ENCODE data around the gene SRSF3.
A peak's percentile ranks its signal among the peaks of the same experiment; 100 is the strongest.
"Not testable (repeated sequence)": the region's sequence is repeated elsewhere in the genome, so short reads cannot be mapped to it uniquely, and the experiment has no call there.

The SRSF3 gene

DNA sequence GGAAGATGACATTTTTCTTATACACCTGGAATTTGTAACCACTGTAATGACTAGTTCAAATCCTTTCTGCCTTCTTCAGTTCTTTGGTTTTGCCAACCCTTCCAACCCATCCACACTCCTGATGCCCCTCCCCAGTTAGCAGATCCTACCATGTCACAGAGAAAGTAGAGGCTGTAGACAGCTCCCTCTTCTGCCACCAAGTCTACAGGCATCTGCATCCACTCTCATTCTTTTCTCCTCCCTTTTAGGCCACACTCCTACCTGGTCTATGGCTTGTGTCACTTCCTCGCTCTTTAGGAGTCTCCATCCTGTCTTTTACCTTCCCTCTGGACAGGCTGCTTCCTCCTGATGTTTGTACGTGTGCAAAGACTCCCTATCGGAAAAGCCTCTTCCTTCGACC is 33.3 kb upstream of the SRSF3 start:
- no peak overlapping the region for H3K4me3 ChIP-seq (ENCODE audit: low read depth in 1 of 2, low read length in 2 of 2)
- H3K9ac ChIP-seq (ENCODE audit: low read length) = no peak overlapping the region
- no peak overlapping the region for H3K27ac ChIP-seq (ENCODE audit: low read depth, low read length)
- H3K4me1 ChIP-seq (ENCODE audit: insufficient read depth, low read length) = no peaks in the 10 kb centered on the region
- no peaks in the 10 kb centered on the region for H3K9me3 ChIP-seq (ENCODE audit: low read length)
- H3K36me3 ChIP-seq (ENCODE audit: insufficient read depth, low read length) = no peaks in the 10 kb centered on the region
- no peaks in the 10 kb centered on the region for H3K27me3 ChIP-seq (ENCODE audit: control insufficient read depth in 1 of 2, insufficient read depth in 2 of 2, low read length in 2 of 2)

DNA sequence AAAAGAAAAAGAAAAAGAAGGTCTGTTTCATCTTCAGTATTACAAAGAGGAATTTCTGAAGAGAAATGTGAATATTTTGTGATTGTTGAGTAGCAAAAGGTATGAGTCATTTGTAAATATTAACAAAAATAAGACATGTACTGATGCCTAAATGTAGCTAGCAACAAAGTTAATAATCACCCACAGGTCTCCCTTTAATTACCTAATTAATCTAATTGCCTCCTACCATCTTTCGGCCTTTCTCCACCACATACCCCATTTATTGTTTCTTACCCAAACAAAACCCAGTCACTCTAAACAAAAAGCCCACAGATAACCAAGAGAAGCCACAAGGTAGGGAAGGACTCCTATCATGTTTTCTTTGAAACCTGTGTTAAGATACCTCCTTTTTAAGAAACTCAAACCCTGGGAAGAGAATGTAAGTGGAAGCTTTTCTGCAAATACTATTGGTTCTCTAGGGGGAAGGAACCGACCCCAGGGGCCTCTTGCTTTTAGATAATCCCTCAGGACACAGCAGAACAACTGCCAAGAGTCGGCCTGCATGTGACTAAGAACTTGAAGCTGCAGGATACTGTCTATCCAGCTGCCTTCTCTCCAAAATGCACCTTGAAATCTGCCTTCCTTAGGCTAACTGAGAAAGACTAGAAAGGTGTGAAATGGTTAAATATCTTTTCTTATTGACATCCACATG is 30.8 kb upstream of the SRSF3 start:
- H3K9ac ChIP-seq (ENCODE audit: low read length) = no peak overlapping the region
- H3K27ac ChIP-seq (ENCODE audit: low read depth, low read length) = no peak overlapping the region
- H3K4me3 ChIP-seq (ENCODE audit: low read depth in 1 of 2, low read length in 2 of 2) = no peak overlapping the region
- H3K27me3 ChIP-seq (ENCODE audit: control insufficient read depth in 1 of 2, insufficient read depth in 2 of 2, low read length in 2 of 2) = no peaks in the 10 kb centered on the region
- H3K4me1 ChIP-seq (ENCODE audit: insufficient read depth, low read length) = no peaks in the 10 kb centered on the region
- H3K36me3 ChIP-seq (ENCODE audit: insufficient read depth, low read length) = no peaks in the 10 kb centered on the region
- H3K9me3 ChIP-seq (ENCODE audit: low read length) = no peaks in the 10 kb centered on the region

DNA sequence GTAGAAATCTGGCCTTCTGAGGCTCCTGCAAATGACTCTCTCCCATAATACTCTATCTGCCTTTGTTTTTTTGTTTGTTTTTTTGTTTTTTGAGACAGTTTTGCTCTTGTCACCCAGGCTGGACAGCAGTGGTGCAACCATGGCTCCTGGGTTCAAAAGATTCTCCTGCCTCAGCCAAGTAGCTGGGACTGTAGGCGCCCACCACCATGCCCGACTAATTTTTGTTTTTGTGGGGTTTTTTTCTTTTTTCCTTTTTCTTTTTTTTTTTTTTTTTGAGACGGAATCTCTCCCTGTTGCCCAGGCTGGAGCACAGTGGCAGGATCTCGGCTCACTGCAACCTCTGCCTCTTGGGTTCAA is 30.3 kb upstream of the SRSF3 start:
- H3K9me3 ChIP-seq (ENCODE audit: low read length) = no peaks in the 10 kb centered on the region
- no peak overlapping the region for H3K27ac ChIP-seq (ENCODE audit: low read depth, low read length)
- H3K4me3 ChIP-seq (ENCODE audit: low read depth in 1 of 2, low read length in 2 of 2) = no peak overlapping the region

DNA sequence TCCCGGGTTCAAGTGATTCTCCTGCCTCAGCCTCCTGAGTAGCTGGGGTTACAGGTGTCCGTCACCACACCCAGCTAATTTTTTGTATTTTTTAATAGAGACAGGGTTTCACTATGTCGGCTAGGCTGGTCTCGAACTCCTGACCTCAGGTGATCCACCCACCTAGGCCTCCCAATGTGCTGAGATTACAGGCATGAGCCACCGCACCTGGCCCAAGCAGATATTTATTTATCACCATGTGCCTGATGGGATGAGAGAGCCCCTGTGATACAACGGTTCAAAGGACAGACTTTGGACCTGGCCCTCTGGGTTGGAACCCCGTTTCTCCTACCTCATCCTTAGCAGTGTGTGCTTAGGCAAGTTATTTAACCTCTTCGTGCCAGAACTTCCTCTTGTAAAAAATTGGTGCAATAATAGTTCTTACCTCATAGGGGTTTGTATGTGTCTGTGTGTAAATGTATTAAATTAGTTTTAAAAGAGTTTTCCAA is 27.7 kb upstream of the SRSF3 start:
- Histone ChIP-seq H3K27ac (ENCODE audit: low read depth, low read length) (no peak overlapping the region), H3K27me3 (ENCODE audit: control insufficient read depth in 1 of 2, insufficient read depth in 2 of 2, low read length in 2 of 2) (no peaks in the 10 kb centered on the region), H3K9me3 (ENCODE audit: low read length) (no peaks in the 10 kb centered on the region), H3K4me3 (ENCODE audit: low read depth in 1 of 2, low read length in 2 of 2) (no peak overlapping the region), H3K9ac (ENCODE audit: low read length) (no peak overlapping the region), H3K4me1 (ENCODE audit: insufficient read depth, low read length) (no peaks in the 10 kb centered on the region), H3K36me3 (ENCODE audit: insufficient read depth, low read length) (no peaks in the 10 kb centered on the region)

More for the DNA sequence above, 30.3 kb upstream of the SRSF3 start:
- Histone ChIP-seq H3K4me1 (ENCODE audit: insufficient read depth, low read length) (no peaks in the 10 kb centered on the region), H3K36me3 (ENCODE audit: insufficient read depth, low read length) (no peaks in the 10 kb centered on the region), H3K27me3 (ENCODE audit: control insufficient read depth in 1 of 2, insufficient read depth in 2 of 2, low read length in 2 of 2) (no peaks in the 10 kb centered on the region), H3K9ac (ENCODE audit: low read length) (no peak overlapping the region)

DNA sequence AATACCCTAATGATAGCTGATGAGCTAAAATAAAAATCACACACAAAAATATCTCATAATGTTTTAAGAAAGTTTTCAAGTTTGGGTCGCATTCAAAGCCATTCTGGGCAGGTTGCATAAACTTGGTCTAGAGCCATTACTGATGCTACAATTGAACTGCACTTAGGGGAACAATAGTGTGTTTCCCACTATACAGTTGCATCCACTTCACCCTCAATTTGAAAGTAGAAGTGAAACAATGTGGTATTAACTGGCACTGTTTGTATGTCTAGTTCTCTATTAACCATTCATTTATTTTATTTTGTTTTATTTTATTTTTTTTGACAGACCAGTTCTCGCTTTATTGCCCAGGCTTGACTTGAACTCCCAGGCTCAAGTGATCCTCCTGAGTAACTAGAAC is 23.9 kb upstream of the SRSF3 start:
- Histone ChIP-seq H3K9me3 (ENCODE audit: low read length) (no peaks in the 10 kb centered on the region), H3K27ac (ENCODE audit: low read depth, low read length) (no peak overlapping the region), H3K4me1 (ENCODE audit: insufficient read depth, low read length) (no peaks in the 10 kb centered on the region), H3K27me3 (ENCODE audit: control insufficient read depth in 1 of 2, insufficient read depth in 2 of 2, low read length in 2 of 2) (no peaks in the 10 kb centered on the region), H3K4me3 (ENCODE audit: low read depth in 1 of 2, low read length in 2 of 2) (no peak overlapping the region), H3K36me3 (ENCODE audit: insufficient read depth, low read length) (no peaks in the 10 kb centered on the region), H3K9ac (ENCODE audit: low read length) (no peak overlapping the region)

DNA sequence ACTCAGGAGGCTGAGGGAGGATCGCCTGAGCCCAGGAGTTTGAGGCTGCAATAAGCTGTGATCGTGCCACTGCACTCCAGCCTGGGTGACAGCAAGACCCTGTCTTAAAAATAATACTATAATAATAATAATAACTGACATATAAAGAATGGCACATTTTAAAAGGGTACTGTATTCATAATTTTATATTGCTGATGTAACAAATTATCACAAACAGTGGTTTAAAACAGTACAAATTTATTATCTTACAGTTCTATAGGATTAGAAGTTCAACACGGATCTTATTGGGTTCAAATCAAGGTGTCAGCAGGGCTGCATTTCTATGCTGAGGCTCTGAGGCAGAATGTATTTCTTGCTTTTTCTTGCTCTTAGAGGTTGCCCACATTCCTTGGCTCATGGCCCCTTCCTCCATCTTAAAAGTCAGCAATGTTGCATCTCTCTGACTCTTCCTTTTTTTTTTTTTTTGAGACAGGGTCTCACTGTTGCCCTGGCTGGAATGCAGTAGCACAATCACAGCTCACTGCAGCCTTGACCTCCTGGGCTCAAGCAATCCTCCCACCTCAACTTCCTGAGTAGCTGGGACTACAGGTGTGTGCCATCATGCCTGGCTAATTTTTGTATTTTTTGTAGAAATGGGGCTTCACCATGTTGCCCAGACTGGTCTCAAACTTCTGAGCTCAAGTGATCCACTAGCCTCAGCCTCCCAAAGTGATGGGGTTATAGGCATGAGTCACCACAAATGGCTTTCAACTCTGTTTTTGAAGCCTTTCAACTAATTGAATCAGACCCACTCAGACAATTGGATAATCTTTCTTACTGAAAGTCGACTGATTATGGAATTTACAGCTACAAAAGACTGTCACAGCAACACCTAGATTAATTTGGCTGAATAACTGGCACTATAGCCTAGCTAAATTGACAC is 22.8 kb upstream of the SRSF3 start:
- no peaks in the 10 kb centered on the region for H3K27me3 ChIP-seq (ENCODE audit: control insufficient read depth in 1 of 2, insufficient read depth in 2 of 2, low read length in 2 of 2)
- no peaks in the 10 kb centered on the region for H3K36me3 ChIP-seq (ENCODE audit: insufficient read depth, low read length)
- no peak overlapping the region for H3K9ac ChIP-seq (ENCODE audit: low read length)
- H3K4me1 ChIP-seq (ENCODE audit: insufficient read depth, low read length) = no peaks in the 10 kb centered on the region
- no peaks in the 10 kb centered on the region for H3K9me3 ChIP-seq (ENCODE audit: low read length)
- H3K4me3 ChIP-seq (ENCODE audit: low read depth in 1 of 2, low read length in 2 of 2) = no peak overlapping the region
- H3K27ac ChIP-seq (ENCODE audit: low read depth, low read length) = no peak overlapping the region

DNA sequence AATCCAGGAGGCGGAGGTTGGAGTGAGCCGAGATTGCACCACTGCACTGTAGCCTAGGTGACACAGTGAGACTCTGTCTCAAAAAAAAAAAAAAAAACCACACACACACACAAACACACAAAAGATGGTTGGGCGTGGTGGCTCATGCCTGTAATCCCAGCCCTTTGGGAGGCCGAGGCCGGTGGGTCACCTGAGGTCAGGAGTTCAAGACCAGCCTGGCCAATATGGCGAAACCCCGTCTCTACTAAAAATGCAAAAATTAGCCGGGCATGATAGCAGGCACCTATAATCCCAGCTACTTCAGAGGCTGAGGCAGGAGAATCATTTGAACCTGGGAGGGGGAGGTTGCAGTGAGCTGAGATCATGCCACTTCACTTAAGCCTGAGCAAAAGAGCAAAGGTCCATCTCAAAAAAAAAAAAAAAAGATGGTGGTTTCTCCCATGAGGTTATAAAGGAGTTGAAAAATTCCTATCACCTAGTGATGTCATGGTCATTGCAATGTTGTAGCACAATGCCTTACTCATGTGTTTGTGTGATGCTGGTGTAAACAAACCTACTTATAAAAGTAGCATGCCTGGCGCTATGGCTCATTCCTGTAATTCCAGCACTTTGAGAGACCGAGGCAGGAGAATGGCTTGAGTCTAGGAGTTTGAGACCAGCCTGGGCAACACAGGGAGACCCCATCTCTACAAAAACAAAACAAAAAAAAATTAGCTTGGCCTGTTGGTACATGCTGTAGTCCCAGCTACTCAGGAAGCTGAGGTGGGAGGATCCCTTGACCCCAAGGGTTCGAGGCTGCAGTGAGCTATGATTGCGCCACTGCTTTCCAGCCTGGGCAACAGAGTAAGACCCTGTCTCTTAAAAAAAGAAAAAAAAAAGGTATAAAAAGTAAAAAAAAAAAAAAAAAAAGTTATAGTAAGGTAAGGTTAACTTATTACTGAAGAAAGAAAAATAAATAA is 21.5 kb upstream of the SRSF3 start:
- not testable (repeated sequence) for H3K27me3 ChIP-seq (ENCODE audit: control insufficient read depth in 1 of 2, insufficient read depth in 2 of 2, low read length in 2 of 2); H3K9ac ChIP-seq (ENCODE audit: low read length); H3K4me3 ChIP-seq (ENCODE audit: low read depth in 1 of 2, low read length in 2 of 2); H3K36me3 ChIP-seq (ENCODE audit: insufficient read depth, low read length); H3K4me1 ChIP-seq (ENCODE audit: insufficient read depth, low read length); H3K27ac ChIP-seq (ENCODE audit: low read depth, low read length); H3K9me3 ChIP-seq (ENCODE audit: low read length)

DNA sequence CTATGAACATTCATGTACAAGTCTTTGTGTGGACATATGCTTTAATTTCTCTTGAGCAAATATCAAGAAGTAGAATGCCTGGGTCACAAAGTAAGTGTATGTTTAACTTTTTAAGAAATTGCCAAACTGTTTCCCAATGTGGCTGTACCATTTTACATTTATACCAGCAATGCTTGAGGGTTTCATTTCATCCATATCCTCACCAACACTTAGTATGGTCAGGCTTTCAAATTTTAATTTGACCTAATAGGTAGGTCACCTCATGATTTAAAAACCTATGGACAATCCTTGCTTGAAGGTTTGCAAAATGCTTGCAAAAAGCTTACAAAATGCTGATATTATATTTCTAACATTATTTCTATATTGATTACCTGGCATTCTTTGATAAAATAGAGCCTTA is 19.5 kb upstream of the SRSF3 start:
- no peak overlapping the region for H3K9ac ChIP-seq (ENCODE audit: low read length)
- H3K4me3 ChIP-seq (ENCODE audit: low read depth in 1 of 2, low read length in 2 of 2) = no peak overlapping the region
- no peaks in the 10 kb centered on the region for H3K36me3 ChIP-seq (ENCODE audit: insufficient read depth, low read length)
- no peaks in the 10 kb centered on the region for H3K27me3 ChIP-seq (ENCODE audit: control insufficient read depth in 1 of 2, insufficient read depth in 2 of 2, low read length in 2 of 2)
- peaks cover 20% of the 10 kb centered on the region for H3K4me1 ChIP-seq (ENCODE audit: insufficient read depth, low read length)
- H3K9me3 ChIP-seq (ENCODE audit: low read length) = no peaks in the 10 kb centered on the region
- H3K27ac ChIP-seq (ENCODE audit: low read depth, low read length) = no peak overlapping the region

DNA sequence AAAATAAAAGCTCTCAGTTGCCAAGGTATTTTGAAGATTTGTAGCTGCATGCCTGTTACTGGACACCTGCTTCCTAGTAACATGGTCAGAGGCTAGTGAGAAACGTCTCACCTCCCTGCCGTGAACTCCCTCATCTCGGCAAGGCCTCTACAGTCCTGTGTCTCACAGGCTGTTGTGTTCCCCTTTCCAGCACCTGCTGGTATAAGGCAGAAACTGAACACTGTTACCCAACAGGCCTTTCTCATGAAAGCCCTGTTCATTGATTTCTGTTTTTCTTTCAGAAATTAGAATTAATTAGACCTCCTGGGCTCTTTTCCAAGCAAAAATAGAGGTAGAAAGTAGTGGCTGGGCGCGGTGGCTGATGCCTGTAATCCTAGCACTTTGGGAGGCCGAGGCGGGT is 17.6 kb upstream of the SRSF3 start:
- Histone ChIP-seq H3K9me3 (ENCODE audit: low read length) (no peaks in the 10 kb centered on the region), H3K36me3 (ENCODE audit: insufficient read depth, low read length) (no peaks in the 10 kb centered on the region), H3K27ac (ENCODE audit: low read depth, low read length) (no peak overlapping the region)

DNA sequence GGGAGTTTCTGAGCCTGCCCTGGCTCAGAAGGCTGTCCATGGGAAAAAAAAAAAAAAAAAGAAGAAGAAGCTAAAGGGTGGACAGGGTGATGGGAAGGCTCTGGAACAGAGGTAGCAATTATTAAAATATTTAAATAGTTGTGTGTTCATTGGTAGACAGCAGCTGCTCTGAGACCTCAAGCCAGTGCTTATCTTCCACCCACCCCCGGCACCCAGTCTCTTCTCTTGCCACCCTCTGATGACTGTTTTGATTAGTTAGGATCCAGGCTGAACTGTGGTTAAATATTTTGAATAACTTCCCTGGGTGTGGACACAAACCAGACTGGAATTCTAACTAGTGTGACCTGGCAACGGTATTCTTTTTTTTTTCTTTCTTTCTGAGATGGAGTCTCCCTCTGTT is 16.9 kb upstream of the SRSF3 start:
- Histone ChIP-seq H3K4me3 (ENCODE audit: low read depth in 1 of 2, low read length in 2 of 2) (no peak overlapping the region), H3K9me3 (ENCODE audit: low read length) (no peaks in the 10 kb centered on the region), H3K27ac (ENCODE audit: low read depth, low read length) (no peak overlapping the region), H3K27me3 (ENCODE audit: control insufficient read depth in 1 of 2, insufficient read depth in 2 of 2, low read length in 2 of 2) (no peaks in the 10 kb centered on the region), H3K9ac (ENCODE audit: low read length) (no peak overlapping the region), H3K36me3 (ENCODE audit: insufficient read depth, low read length) (no peaks in the 10 kb centered on the region), H3K4me1 (ENCODE audit: insufficient read depth, low read length) (peaks cover 25% of the 10 kb centered on the region)

More for the DNA sequence above, 17.6 kb upstream of the SRSF3 start:
- no peak overlapping the region for H3K9ac ChIP-seq (ENCODE audit: low read length)
- peaks cover 25% of the 10 kb centered on the region for H3K4me1 ChIP-seq (ENCODE audit: insufficient read depth, low read length)
- no peak overlapping the region for H3K4me3 ChIP-seq (ENCODE audit: low read depth in 1 of 2, low read length in 2 of 2)
- H3K27me3 ChIP-seq (ENCODE audit: control insufficient read depth in 1 of 2, insufficient read depth in 2 of 2, low read length in 2 of 2) = no peaks in the 10 kb centered on the region

DNA sequence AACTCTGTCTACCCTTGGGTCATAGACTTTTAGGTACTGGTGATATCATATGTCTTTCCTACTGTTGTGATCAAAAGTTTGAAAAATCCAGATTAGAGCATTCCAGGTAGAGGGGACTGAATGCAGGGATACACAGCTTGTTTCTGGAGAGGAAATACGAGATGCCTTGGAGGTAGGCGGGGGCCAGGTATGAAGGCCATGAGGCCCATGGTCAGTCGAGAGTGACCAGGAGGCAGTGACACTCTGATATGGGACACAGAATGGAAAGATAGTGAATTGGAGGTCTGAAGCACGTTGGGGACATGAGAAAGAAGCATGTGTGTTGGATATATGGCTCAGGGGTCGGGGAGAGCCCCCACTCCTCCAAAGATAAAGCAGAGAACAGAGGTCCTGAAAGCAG is 16.1 kb upstream of the SRSF3 start:
- Histone ChIP-seq H3K4me1 (ENCODE audit: insufficient read depth, low read length) (peaks cover 25% of the 10 kb centered on the region), H3K9ac (ENCODE audit: low read length) (peak overlapping the region; percentile 27), H3K27ac (ENCODE audit: low read depth, low read length) (peak overlapping the region; percentile 79)

More for the DNA sequence above, 16.1 kb upstream of the SRSF3 start:
- Histone ChIP-seq H3K9me3 (ENCODE audit: low read length) (no peaks in the 10 kb centered on the region), H3K4me3 (ENCODE audit: low read depth in 1 of 2, low read length in 2 of 2) (no peak overlapping the region), H3K27me3 (ENCODE audit: control insufficient read depth in 1 of 2, insufficient read depth in 2 of 2, low read length in 2 of 2) (no peaks in the 10 kb centered on the region), H3K36me3 (ENCODE audit: insufficient read depth, low read length) (no peaks in the 10 kb centered on the region)

Measured in muscle layer of colon (tissue), 2 donors.